NB4 (cell line): Measurements from ENCODE around the gene LRRFIP2.

ENCODE experiments used
- DNase-seq: peaks from one replicate; pipeline ENCODE4 v3.0.0; 2010; ENCODE audit warnings: low read depth
- H3K4me3 ChIP-seq: one replicate; pipeline ENCODE4 v1.5.1; 2011; ENCODE audit warnings: mild to moderate bottlenecking, low read depth, low read length, moderate library complexity
- CTCF ChIP-seq: IDR thresholded peaks from one replicate; pipeline ENCODE4 v1.5.1; 2012; ENCODE audit warnings: low read depth, low read length
- MAX ChIP-seq: IDR thresholded peaks from 2 replicates; pipeline ENCODE4 v1.6.1; 2011; ENCODE audit warnings: low read depth, low read length
- MYC ChIP-seq: IDR thresholded peaks from 2 replicates; pipeline ENCODE4 v1.6.1; 2011; ENCODE audit warnings: low read depth, low read length
- POLR2A ChIP-seq: IDR thresholded peaks from 2 replicates; pipeline ENCODE4 v1.6.1; 2011; ENCODE audit warnings: mild to moderate bottlenecking; ENCODE audit not compliant: insufficient read length; ENCODE audit errors: extremely low read depth

Gene LRRFIP2

GRCh38 chr3:37030588-37030987 lies 143.8 kb downstream of the LRRFIP2 start:
- no peak overlapping the region for H3K4me3 ChIP-seq
- no peak for DNase-seq

DNA sequence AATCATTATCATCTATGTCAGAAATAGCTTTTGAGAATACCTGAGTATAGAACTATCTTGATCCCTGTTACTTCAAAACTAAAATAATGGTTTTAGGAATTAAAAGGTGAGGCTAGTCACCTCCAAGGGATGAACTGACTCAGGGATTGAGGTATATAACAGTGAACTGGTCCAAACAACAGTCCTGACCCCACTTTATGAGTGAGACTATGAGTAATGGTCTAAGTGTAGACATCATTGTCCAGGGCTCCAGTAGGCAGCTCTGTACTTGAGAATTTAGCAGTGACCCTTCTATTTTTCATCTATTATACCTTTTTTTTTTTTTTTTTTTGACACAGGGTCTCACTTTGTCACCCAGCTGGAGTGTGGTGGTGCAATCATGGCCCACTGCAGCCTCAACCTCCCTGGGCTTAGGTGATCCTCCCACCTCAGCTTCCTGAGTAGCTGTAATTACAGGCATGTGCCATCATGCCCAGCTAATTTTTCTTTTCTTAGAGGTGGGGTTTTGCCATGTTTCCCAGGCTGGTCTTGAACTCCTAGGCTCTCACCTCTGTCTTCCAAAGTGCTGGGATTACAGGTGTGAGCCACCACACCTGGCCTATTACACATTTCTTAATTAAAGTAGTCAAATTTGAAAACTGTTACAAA lies 144.7 kb downstream of the LRRFIP2 start:
- no peak for DNase-seq
- TF ChIP-seq CTCF (no peak), MYC (no peak), MAX (no peak), POLR2A (no peak)
- H3K4me3 ChIP-seq: no peak overlapping the region

More at GRCh38 chr3:37030588-37030987, 143.8 kb downstream of the LRRFIP2 start:
- TF ChIP-seq MAX: no peak
- TF ChIP-seq MYC: no peak
- TF ChIP-seq POLR2A: no peak

GRCh38 chr3:37029111-37029510 lies 145.3 kb downstream of the LRRFIP2 start:
- no peak for DNase-seq
- TF ChIP-seq MAX (no peak), POLR2A (no peak), CTCF (no peak), MYC (no peak)

DNA sequence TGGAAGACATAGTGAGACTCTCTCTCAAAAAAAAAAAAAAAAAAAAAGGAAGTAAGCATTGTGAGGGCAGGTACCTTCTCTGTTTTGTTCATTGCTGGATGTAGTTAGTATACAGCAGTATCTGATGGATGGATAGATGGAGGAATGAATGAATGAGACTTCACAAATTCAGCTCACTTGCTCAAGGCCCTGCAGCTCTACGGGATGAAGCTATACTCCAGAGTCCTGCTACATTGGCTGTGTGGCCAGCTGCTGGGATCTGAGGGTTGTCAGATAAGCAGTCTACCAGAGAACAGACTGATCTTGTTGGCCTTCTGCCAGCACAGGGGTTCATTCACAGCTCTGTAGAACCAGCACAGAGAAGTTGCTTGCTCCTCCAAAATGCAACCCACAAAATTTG lies 146.1 kb downstream of the LRRFIP2 start:
- TF ChIP-seq MYC (no peak), MAX (no peak), POLR2A (no peak), CTCF (no peak)
- no peak overlapping the region for H3K4me3 ChIP-seq
- DNase-seq: no peak

More at GRCh38 chr3:37029111-37029510, 145.3 kb downstream of the LRRFIP2 start:
- no peak overlapping the region for H3K4me3 ChIP-seq

- TF ChIP-seq MYC (no peak), MAX (no peak), POLR2A (no peak), CTCF (no peak)
- H3K4me3 ChIP-seq: no peak overlapping the region
- DNase-seq: no peak
Observed at GRCh38 chr3:37026851-37027250, 147.5 kb downstream of the LRRFIP2 start.

- no peak for DNase-seq
- no peak overlapping the region for H3K4me3 ChIP-seq
- TF ChIP-seq POLR2A (no peak), MYC (no peak)
Observed at GRCh38 chr3:37025561-37026335, 148.6 kb downstream of the LRRFIP2 start.
